Stimulated activated CD8-positive, alpha-beta memory T cell treated with anti-CD3 and anti-CD28 coated beads, Interleukin-4, amount 100 ng/mL, for 4 hours (primary cell): Measurements from ENCODE around the gene TRAP1.

Experiments used
- DNase-seq, 2 donors: peaks; one replicate each; pipeline ENCODE4 v3.0.0-alpha.2; 2020; ENCODE audit warnings: low read depth in 2 of 2, low spot score in 1 of 2

Gene TRAP1

DNA sequence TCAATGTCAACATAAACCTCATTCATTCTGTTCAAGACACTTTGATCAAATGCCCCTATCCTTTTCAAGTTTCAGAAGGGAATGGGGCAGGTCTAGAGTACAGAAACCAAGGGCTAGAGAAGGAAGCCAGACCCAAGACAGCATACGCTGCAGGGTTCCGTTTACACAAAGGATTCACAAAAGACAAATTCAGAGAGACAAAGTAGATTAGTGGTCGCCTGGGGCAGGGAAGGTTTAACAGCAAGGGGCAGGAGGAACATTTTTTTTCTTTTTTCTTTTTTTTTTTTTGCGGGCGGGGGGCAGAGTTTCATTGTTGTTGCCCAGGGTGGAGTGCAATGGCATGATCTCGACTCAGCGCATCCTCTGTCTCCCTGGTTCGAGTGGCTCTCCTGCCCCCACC, 19.9 kb upstream of the TRAP1 start:
- no peak for DNase-seq

DNA sequence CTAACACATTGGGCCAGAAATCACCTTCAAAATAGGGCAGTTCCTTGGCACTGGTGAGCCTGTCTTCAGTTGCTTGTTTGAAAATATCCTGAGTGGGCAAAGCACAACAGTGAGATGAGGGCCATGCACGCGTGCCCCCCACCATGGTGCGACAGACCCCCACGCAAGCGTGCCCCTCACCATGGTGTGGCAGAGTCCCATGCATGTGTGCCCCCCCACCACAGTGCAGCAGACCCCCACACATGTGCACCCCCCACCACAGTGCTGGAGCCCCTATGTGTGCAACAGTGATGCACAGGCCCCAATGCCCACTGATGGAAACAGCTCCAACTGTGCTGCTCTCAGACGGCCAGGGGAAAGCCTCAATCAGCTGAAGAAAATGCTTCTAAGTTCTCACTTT, 18.8 kb upstream of the TRAP1 start:
- DNase-seq = no peak

DNA sequence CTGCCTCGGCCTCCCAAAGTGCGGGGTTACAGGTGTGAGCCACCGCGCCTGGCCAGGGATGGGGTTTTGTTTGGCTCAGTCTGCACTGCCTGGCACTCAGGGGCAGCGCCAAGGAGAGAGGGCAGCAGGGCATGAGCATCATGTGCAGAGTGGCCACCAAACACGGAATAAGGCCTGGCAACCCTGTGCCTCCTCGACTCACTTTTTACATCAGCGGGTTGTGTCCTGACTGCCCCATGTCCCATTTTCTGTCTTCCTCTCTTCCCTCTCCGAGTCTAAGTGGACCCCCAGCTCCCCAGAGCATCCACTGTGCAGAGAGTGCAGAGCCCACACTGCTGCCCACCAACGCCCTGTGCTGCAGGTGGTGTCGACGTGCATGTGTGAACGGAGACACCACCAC, 18.2 kb upstream of the TRAP1 start:
- no peak for DNase-seq

DNA sequence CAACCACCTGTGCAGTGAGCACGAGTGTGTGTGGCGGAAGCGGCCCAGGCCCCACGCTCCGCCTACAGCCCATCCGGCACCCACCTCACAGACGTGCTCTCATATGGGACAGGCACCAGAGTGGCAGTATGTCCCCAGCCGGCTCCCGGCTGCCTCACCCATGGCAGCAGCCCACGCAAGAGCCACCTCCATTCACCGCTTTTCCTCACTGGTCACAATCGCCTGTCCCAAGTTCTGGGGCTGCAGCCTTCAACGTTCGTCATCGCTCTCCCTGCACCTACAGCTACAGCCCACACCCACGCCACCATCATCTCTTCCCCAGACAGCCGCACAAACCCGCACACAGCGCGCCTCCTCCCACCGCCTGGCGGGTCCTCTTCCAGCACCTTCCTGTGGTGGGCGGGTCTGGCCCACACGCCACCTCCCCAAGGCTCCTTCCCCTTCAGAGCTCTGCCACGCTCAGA, 17.5 kb upstream of the TRAP1 start:
- no peak for DNase-seq

DNA sequence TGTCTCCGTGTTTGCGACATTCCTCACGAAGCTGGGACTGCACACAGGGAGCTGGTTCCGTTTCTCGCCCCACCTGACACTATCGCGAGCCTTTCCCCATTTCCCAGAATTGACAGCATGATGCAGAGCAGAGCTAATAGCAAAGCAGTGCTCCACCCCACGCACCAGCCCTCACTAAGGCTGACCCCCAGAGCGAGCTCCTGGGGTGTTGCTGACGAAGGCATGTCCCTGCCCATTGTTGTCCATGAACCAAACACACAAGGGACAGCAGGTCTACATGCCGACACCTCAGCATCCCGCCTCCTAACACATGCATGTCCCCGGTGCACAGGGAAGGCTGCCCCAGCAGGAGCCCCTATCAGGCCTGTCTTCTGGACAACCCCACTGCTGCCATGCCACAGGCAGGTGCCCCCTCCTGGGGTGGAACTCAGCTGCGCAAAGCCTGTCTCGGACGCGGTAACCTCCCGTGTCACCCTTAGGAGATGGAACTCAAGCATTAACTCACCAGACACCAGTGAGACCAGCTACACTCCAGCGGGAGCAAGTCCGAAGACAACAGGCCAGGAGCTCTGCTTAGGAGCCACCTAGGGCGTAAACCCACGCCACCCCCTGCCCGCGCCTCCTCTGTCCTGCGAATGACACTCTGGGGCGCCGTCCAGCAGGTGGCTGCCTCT, 16.9 kb upstream of the TRAP1 start:
- DNase-seq = no peak

DNA sequence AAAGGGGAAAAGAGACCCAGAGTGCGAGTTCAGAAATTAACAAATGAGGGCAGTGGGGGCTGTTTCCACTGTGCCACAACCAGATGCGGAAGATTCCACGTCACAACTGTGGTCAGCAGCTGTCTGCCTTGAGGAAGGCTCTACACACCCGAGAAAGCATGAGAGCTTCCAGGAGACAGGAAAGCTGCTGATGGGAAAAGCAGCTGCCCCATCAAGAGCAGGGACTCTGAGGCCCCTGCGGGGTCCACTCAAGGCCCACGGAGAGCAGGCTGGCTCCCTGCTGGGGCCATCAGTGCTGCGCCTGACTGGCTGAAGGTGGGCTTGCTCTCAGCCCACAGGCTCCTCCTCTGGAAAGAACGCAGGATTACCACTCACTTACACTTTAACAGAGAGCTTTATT, 14.8 kb upstream of the TRAP1 start:
- no peak for DNase-seq

DNA sequence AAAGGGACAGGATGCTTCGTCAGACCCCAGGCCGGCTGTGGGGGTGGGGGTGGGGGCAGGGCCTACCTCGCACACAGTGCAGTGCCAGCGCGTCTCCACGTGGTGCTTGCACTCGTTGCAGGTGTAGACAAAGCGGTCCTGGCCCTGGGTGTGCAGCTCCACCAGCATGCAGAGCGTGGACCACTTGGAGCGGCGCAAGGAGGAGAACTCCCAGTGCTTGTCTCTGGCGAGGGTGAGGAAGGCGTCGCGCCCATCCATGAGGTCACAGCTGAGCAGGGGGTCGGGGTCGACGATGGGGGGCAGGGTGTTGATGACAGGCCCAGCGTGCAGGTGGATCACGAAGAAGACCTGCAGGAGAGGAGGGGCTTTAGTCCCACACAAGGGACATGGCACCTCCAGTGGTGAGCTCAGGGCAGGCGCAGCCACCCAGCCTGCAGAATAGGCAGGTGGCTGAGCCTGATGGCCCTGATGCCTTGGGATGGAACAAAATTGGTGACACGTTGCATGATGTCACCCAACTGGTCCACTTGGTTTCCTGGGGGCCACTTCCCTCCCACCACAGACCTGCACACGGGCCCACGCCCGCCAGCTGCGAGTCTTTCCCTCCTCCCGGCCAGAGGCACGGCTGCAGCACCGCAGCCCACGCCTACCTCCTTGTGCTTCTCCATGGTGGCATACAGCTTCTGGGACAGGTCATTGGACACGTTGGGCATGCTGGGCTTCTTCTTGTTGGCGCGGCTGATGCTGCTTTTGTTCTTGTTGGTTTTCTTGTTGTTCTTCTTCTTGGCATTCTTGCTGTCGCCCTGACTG, 14.0 kb upstream of the TRAP1 start:
- no peak for DNase-seq

DNA sequence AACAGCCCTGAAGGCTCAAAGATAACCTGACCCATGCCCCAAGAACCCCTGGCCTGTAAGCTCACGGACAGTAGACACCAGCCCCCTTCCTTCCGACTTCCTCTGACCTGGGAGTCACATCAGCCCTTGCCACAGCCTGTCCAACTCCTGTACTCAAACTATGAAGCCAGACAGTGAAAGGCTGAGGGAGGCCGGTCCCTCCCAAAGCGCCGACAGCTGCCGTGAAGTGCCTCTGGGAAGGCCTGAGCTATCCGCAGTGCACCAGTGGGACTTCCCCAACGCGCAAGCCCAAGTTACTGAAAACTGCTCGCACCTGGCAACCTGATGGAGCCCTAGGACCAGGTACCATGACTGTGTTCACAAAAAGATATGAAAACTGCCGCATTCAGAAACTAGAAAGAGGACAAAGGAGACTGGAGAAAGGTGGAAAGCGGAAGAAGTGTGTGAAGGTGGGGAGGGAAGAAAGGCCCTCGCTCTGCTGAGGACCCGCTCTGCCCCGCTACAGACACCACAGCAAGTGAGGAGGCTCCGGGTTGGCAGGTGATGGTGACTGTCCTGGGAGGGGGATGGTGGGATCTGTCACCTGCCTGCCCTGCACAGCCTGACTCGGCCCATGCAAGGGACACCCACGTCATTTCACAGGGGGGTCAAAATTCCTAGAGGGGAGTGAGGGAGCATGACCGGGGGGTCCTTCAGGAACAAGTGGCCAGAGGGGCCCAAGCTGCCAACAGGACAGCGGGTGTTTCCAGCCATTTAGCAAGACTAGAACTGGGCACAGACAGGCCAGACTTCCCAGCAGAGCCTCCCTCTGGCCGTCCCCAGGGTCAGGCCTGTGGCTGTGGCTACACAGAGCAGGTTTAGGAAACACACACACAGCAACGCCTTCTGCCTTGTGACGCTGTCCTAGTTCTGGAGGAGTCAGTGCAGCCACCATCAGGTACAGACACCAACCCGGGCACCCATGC, 13.1 kb upstream of the TRAP1 start:
- no peak for DNase-seq

DNA sequence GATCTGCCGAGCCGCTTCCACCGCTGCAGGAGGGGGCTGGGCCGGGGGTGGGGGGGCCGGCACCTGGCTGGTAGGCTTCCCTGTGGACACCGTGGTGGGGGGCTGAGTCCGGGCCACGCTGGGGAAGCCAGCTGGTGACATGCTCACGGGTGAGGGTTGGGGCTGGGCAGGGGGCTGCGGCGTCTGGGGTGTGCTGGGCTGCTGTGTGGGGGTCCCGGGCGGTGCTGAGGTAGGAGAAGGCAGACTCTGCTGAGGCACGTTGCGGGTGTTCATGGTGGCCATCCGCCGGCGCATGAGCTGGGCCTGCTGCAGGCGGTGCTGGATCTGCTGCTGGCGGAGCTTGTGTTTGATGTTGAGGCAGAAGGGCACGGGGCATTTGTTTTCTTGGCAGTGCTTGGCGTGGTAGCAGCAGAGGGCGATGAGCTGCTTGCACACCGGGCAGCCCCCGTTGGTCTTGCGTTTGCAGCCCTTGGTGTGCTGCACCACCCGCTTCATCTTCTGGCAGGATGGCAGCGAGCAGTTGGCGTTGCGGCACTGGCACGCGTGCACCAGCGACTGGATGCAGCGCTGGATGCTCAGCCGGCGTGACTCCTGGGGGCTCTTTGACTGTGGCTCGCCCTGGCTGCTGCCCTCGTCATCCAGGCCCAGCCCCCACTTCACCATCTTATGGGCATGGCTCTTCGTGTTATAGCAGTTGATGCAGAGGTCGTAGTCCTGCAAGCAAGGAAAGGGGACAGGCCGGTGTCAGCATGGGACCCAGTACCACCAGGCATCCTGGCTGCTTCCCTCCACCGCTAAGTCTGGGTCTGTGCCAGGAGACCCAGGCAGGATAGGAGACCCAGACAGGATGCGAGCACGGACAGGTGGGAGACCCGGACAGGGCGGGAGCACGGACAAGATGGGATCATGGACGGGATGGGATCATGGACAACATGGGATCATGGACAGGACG, 12.1 kb upstream of the TRAP1 start:
- no peak for DNase-seq

DNA sequence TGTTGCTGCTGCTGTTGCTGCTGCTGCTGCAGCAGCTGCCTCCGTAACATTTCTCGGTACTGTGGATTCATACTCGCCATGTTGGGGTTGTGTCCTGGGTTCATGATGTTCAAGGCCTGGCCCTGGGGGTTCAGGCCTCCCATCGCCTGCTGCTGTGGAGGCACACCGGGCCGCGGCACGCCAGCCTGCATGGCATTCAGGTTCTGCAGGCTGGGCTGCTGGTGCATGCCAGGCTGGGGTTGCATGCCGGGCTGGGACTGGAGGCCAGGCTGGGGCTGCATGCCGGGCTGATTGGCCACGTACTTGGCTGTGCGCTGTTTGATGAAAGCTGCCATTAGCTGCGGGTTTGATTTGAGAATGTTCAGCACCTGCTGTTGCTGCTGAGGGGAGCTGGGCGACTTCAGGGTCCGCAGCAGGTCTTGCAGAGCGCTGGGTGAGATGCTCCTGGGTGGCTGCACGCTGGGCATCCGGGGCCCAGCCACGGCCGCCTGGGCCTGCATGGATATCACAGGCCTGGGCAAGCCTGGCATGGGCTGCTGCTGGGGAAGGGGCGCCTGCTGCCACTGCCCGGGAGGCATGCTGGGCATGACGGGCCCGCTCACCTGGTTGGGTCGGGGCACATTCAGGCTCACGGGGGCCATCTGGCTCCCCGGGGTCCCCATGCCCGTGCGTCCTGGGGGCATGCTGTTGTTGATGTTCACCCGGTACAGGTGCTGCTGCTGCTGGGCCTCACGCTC, 11.3 kb upstream of the TRAP1 start:
- no peak for DNase-seq

DNA sequence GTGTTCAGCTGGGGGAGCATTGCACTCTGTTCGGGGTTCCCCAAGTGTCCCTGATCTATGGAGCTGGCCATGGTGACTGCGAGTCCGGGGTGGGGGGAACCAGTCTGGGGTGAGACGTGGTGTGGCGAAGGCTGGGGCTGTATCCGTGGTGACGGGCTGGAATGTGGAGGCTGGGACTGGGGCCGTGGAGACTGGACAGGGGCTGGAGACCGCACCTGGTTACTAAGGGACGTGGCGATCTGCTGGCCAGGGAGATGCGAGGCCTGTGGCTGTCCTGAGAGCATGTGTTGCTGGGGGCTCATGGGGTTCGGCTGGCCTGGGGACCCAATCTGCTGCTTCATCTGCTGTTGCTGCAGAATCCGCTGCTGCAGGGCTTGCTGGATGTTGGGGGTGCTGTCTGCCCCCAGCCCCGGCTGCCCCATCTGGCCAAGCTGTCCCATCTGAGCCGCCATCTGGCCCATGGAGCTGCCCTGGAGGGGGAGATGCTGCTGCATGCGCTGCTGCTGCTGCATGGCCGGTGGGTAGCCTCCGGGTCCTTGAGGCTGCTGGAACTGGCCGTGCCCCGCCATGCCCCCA, 10.6 kb upstream of the TRAP1 start:
- no peak for DNase-seq

DNA sequence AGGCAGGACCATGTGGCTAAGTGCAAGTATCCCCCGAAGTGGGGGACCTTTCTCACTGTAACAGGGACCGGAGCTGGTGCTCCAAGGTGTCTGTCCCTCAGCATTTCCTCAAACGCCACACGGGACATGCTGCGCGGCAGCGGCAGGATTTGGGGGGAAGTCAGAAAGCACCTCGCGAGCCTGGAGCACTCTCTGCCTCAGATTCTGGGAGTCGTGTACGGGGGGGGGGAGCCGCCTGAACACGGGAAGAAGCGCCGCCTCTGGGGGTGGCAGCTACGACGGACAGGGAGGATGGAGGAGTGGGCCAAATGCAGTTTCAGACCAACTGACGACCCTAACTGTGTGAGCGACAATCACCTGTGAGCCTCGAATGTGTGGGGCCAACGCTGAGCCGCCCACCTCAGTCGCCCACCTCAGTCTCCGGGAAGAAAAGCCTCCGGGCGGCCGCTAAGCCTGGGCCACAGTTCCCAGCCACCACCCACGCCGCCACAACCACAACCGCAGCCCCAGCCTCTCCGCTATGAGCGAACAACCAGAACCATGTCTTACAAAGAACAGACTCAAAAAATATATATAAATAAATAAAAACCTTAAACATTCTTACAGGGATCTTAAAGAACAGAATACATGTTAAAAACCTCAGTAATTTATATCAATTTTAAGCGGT, 8.8 kb upstream of the TRAP1 start:
- no peak for DNase-seq

DNA sequence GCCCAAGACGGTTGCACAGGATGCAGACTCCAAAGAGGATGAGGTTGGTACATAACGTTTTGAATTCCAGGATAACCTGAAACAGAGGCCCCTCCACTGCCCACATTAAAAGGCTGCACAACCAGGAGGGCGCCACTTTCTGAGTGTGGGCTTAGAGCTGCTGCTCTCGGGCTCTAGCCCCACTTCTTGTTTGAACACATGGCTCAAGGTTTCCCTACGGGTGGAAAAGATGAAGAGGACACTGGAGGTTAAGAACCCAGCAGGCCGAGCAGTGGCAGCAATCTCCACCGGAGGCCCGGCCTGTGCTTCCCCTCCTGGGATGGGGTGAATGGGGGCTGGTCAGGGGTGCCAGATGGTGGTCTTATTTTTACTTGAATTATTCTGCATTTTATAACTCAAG, 8.0 kb upstream of the TRAP1 start:
- DNase-seq = no peak

DNA sequence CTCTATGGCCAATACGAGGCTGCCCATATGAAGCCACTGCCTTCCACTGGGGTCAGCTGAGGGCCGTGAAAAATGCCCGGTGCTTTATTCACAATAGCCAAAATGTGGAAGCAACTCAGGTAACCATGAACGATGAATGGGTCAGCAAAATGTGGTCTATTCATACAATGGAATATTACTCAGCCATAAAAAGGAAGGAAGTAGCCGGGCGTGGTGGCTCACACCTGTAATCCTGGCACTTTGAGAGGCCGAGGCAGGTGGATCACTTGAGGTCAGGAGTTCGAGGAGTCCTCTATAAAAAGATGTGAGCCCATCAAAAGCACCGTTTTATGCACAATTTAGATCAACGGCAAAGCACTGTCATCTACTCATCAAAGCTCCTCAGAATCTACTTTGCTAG, 5.2 kb upstream of the TRAP1 start:
- no peak for DNase-seq

DNA sequence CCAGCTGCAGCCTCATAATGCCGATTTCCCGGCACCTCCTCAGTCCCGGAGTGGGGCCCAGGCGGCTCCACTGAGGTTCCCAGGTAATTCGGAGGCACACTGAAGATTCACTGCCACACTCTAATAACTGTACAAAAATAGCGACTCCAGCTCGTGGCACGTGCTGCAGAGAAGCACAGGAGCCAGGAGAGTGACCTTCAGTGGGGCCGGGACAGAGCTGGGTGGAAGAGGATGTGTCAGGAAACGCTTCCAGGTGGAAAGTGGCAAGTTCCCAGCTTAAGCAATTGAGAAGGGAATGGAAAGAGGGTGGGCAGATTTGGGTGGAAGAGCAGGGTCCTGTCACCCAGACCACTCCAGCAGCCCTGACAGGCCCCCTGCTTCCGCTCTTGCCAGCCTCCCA, 3.1 kb upstream of the TRAP1 start:
- DNase-seq = no peak

DNA sequence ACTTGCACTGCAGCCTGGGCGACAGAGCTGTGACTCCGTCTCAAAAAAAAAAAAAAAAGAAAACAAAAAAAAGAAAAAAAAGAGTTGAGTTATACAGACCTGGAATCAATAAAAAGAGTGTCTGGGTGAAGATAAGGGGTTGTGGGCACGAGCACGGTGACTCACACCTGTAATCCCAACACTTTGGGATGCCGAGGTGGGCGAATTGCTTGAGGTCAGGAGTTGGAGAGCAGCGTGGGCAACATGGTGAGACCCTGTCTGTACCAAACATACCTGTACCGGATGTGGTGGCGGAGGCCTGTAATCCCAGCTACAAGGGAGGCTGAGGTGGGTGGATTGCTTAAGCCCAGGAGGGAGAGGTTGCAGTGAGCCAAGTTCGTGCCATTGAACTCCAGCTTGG, 1.3 kb upstream of the TRAP1 start:
- DNase-seq = no peak

DNA sequence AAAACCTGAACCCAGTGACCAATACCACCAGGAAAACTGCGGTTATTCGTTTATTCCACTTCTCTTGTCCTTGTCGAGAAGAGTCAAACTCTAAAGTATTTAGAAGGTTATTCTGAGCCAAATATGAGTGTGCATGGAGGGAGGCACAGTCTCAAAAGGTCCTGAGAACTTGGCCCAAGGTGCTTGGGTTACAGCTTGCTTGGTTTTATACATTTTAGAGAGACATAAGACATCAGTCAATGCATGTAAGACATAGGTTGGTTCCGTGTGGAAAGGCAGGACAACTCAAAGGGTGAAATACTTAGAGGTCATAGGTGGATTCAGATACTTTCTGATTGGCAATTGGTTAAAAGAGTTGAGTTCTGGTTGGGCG, 681 bp upstream of the TRAP1 start:
- DNase-seq = no peak

DNA sequence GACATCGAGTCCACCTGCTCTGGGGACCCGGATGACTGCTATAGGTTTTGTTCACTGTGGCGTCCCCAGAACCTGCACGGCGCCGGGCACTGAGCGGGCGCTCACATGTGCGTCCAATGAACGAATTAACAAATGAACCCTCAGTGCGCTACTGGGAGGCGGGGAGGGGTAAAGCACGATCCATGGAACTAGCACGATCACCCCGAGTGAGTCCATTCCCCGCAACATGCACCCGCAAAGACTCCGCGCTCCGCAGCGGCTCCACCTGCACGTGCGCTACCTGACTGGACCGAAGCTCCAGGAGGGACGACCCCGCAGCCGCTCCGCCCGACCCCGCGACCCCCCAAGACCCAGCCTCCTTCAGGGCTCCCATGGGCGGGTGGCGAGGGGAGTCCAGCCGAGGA, 491 bp downstream of the TRAP1 start:
- peak in 1 of 2 donors; percentile 3 for DNase-seq

DNA sequence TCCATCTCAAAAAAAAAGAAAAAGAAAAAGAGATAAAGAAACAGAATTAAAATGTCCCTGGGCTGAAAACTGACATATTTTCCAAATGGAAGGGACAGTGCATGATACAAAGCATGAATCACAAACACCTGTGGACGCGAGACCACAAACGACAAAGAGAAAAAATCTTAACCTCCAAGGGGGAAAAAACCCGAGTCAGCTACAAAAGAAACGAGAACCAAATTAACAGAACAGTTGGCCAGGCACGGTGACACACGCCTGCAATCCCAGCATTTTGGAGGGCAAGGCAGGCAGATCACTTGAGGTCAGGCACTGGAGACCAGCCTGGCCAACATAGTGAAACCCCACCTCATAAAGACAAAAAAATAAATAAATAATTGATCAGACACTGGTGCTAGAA, 1.9 kb downstream of the TRAP1 start:
- no peak for DNase-seq
